Cortex of kidney (tissue), 1 donor: ENCODE results near the gene PRKG2.

ENCODE experiments used
- DNase-seq: peaks from one replicate; lab custom pipeline; 2025; lab: John Stamatoyannopoulos, UW

PRKG2 gene

DNA sequence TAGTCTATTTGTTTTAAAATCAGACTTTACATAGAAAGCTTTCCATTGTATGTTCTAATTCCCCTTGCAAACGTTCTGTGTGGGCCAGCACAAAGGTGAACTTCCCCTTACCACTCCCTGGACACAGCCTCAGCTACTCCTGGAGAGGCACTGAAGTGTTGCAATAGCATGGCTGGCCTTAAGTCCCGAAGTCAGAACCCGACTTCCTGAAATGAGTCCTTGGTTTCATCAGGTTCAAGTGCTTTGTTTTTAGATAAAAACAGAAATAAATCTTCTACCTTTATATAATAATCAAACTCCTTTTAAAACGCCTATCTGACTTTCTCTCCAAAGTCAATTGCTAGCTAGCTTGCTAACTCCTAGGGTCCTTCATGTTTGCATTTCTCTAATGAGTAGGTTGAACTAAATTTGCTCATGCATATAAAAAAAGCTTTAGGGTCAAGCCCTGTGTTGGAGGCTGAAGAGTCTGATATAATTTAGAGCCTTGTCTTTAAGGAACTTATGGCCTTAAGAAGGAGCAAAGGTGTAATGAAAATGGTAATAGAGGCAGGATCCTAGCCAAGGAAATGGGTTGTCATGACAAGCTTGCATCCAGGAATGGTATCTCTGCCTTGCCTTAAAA is 175.6 kb downstream of the PRKG2 start:
- no peak for DNase-seq

DNA sequence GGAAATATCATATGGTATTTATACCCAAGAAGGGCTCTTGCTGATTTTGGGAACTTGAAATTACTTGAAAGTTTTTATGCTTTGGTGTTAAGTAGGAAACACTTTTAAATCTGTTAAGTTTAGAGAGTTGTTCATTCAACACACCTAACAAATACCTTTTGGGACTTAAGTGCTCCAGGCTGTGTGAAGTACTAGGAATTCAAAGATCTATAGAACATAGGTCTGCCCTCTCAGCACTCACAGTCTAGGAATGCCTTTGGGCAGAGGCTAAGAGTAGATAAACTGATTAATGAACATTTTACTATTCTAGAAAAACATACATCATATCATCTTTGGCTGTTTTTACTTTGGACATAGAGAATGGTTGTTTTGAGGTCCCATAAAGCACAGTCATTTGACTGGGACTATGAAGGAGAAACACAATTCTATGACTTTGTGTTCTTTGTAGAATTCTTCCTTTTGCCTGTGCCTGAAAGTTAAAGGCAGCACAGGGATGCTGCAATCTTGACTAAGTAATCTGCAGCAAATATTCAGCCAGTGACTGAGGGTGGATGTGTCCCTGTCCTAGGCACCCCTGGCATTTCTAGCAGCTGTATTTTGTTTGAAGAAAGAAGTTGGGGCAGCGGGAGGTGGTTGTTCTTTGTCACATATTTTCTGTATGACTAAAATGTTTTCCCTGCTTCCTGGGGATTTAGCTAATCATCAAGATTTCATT is 176.2 kb downstream of the PRKG2 start:
- DNase-seq, result no peak
